ENCODE results near the gene CA11. TPM values are rescaled to one million over a fixed set of nuclear protein-coding genes. Genes with fewer than 3 reads are reported as not detected.
"Not testable (repeated sequence)": the region's sequence is repeated elsewhere in the genome, so short reads cannot be mapped to it uniquely, and the experiment has no call there.

CA11 gene
- total RNA-seq = 10 to 100 TPM; 11.9 to 16.5 (median 14.9) TPM

- DNase-seq (ENCODE audit: extremely low spot score) = no peak
- WGBS = 1% methylated on average over 25 of the region's 33 CpGs
- H3K4me3 ChIP-seq = peak within 1 kb of the TSS; percentile 63 to 73 (median 67)
- H3K4me1 ChIP-seq = peaks cover 17 to 29% (median 26%) of the 10 kb centered on the region in 4 donors
- H3K9me3 ChIP-seq = no peaks in the 10 kb centered on the region
- intact Hi-C loops (cut with DNase I) = loop anchor here (10.0 kb wide), 2 partner anchors 149 to 199 kb away; no protein-coding TSS in a partner anchor
- peak within 1 kb of the TSS; percentile 89 to 94 (median 91) for H3K27ac ChIP-seq (replicated peaks in 1 of 4)
- H3K27me3 ChIP-seq = no peaks in the 10 kb centered on the region
- no peak for TF ChIP-seq EP300 (IDR thresholded peaks at IDR 0.05)
- TF ChIP-seq POLR2AphosphoS5 (IDR thresholded peaks at IDR 0.05) = peak; percentile 51 to 64
- TF ChIP-seq CTCF (IDR thresholded peaks at IDR 0.05) = peak; percentile 92 to 98 (median 96)
- H3K36me3 ChIP-seq = no peaks in the 10 kb centered on the region
These were observed at the start of gene CA11 for GRCh38 chr19:48646001-48646721. Gene CA11, minus strand, starts transcription at chr19:48646187. Its CDS starts 555 bp downstream, at chr19:48645632.

GRCh38 chr19:48693629-48694028, 47.6 kb upstream of the CA11 start:
- Histone ChIP-seq H3K4me1 (peaks cover 8 to 13% (median 11%) of the 10 kb centered on the region in 4 donors), H3K27me3 (peaks cover 0 to 23% (median 6%) of the 10 kb centered on the region in 4 donors)
- H3K4me3 ChIP-seq; DNase-seq (ENCODE audit: extremely low spot score); H3K27ac ChIP-seq (replicated peaks in 1 of 4); intact Hi-C loops (cut with DNase I); H3K36me3 ChIP-seq; H3K9me3 ChIP-seq: not testable (repeated sequence)
- 93% methylated on average over 9 of the region's 9 CpGs for WGBS

GRCh38 chr19:48689449-48689848, 43.5 kb upstream of the CA11 start:
- H3K27me3 ChIP-seq = no peaks in the 10 kb centered on the region
- no peaks in the 10 kb centered on the region for H3K9me3 ChIP-seq
- H3K27ac ChIP-seq (replicated peaks in 1 of 4) = peak overlapping the region in 1 of 4 donors; percentile 9
- no peak for DNase-seq (ENCODE audit: extremely low spot score)
- H3K4me3 ChIP-seq = no peak overlapping the region
- intact Hi-C loops (cut with DNase I) = no loop called here
- WGBS = 46% methylated on average over 7 of the region's 7 CpGs
- no peaks in the 10 kb centered on the region for H3K4me1 ChIP-seq
- no peak for TF ChIP-seq EP300 (IDR thresholded peaks at IDR 0.05)
- no peak for TF ChIP-seq CTCF (IDR thresholded peaks at IDR 0.05)
- no peak for TF ChIP-seq POLR2A (IDR thresholded peaks at IDR 0.05; ENCODE audit: low read depth)
- TF ChIP-seq POLR2AphosphoS5 (IDR thresholded peaks at IDR 0.05) = no peak
- no peaks in the 10 kb centered on the region for H3K36me3 ChIP-seq

GRCh38 chr19:48687776-48688175, 41.8 kb upstream of the CA11 start:
- no peaks in the 10 kb centered on the region for H3K4me1 ChIP-seq
- DNase-seq (ENCODE audit: extremely low spot score) = no peak
- 84% methylated on average over 3 of the region's 3 CpGs for whole genome bisulfite sequencing
- no peak for TF ChIP-seq CTCF (IDR thresholded peaks at IDR 0.05)
- no peak for TF ChIP-seq POLR2AphosphoS5 (IDR thresholded peaks at IDR 0.05)
- intact Hi-C loops (cut with DNase I) = no loop called here
- no peak overlapping the region for H3K27ac ChIP-seq (replicated peaks in 1 of 4)
- H3K27me3 ChIP-seq = no peaks in the 10 kb centered on the region
- no peaks in the 10 kb centered on the region for H3K36me3 ChIP-seq
- no peak overlapping the region for H3K4me3 ChIP-seq
- no peaks in the 10 kb centered on the region for H3K9me3 ChIP-seq

GRCh38 chr19:48686637-48687036, 40.6 kb upstream of the CA11 start:
- H3K4me3 ChIP-seq; H3K4me1 ChIP-seq; intact Hi-C loops (cut with DNase I); H3K27ac ChIP-seq (replicated peaks in 1 of 4); DNase-seq (ENCODE audit: extremely low spot score); H3K9me3 ChIP-seq; H3K36me3 ChIP-seq; H3K27me3 ChIP-seq: not testable (repeated sequence)
- 91% methylated on average over 7 of the region's 7 CpGs for WGBS

GRCh38 chr19:48686088-48686487, 40.1 kb upstream of the CA11 start:
- no peaks in the 10 kb centered on the region for H3K4me1 ChIP-seq
- no peak overlapping the region for H3K27ac ChIP-seq (replicated peaks in 1 of 4)
- TF ChIP-seq POLR2AphosphoS5 (IDR thresholded peaks at IDR 0.05) (no peak), POLR2A (IDR thresholded peaks at IDR 0.05; ENCODE audit: low read depth) (no peak), EP300 (IDR thresholded peaks at IDR 0.05) (no peak), CTCF (IDR thresholded peaks at IDR 0.05) (no peak)
- no peaks in the 10 kb centered on the region for H3K27me3 ChIP-seq
- H3K4me3 ChIP-seq = no peak overlapping the region
- intact Hi-C loops (cut with DNase I) = no loop called here
- 81% methylated on average over 3 of the region's 3 CpGs for WGBS
- H3K36me3 ChIP-seq = no peaks in the 10 kb centered on the region
- H3K9me3 ChIP-seq = no peaks in the 10 kb centered on the region
- DNase-seq (ENCODE audit: extremely low spot score) = no peak

Measured in esophagus muscularis mucosa (tissue), 4 donors.